GM19239 (cell line): ENCODE measurements around the gene PPP1R1A.

Experiments
- DNase-seq: peaks from one replicate; pipeline ENCODE4 v3.0.0; 2011; ENCODE audit warnings: low spot score; ENCODE audit not compliant: insufficient read length
- FAIRE-seq: peaks from 2 replicates; lab custom pipeline; 2011; peaks lifted over from hg19 to GRCh38; lab: Jason Lieb, UNC

Gene PPP1R1A

GRCh38 chr12:54579258-54579657, 9.2 kb downstream of the PPP1R1A start:
- FAIRE-seq (no peak), DNase-seq (no peak)

- no peak for FAIRE-seq
- no peak for DNase-seq
Observed at GRCh38 chr12:54578778-54579177, 9.7 kb downstream of the PPP1R1A start.

- FAIRE-seq, result no peak
- no peak for DNase-seq
Observed at GRCh38 chr12:54572881-54573280, 15.6 kb downstream of the PPP1R1A start.

GRCh38 chr12:54571193-54572188, 17.0 kb downstream of the PPP1R1A start:
- FAIRE-seq, result no peak

GRCh38 chr12:54569995-54570528, 18.4 kb downstream of the PPP1R1A start:
- FAIRE-seq (no peak), DNase-seq (no peak)

More at GRCh38 chr12:54571193-54572188, 17.0 kb downstream of the PPP1R1A start:
- no peak for DNase-seq

GRCh38 chr12:54569072-54569471, 19.4 kb downstream of the PPP1R1A start:
- DNase-seq, result no peak
- FAIRE-seq, result no peak

- FAIRE-seq (no peak), DNase-seq (no peak)
Observed at GRCh38 chr12:54566792-54567191, 21.7 kb downstream of the PPP1R1A start.

- no peak for FAIRE-seq
- no peak for DNase-seq
Observed at GRCh38 chr12:54565986-54566544, 22.4 kb downstream of the PPP1R1A start.

- FAIRE-seq, result peak; percentile 31
Observed at GRCh38 chr12:54565310-54565985, 23.0 kb downstream of the PPP1R1A start.

GRCh38 chr12:54564768-54565167, 23.7 kb downstream of the PPP1R1A start:
- FAIRE-seq (no peak), DNase-seq (no peak)

More at GRCh38 chr12:54565310-54565985, 23.0 kb downstream of the PPP1R1A start:
- DNase-seq, result no peak

- DNase-seq (no peak), FAIRE-seq (no peak)
Observed at GRCh38 chr12:54563787-54564186, 24.7 kb downstream of the PPP1R1A start.

GRCh38 chr12:54562750-54563356, 25.6 kb downstream of the PPP1R1A start:
- FAIRE-seq (no peak), DNase-seq (no peak)

GRCh38 chr12:54561164-54561563, 27.3 kb downstream of the PPP1R1A start:
- DNase-seq (no peak), FAIRE-seq (peak; percentile 66)

- peak; percentile 94 for DNase-seq
- peak; percentile 99 for FAIRE-seq
Observed at GRCh38 chr12:54560374-54560858, 28.0 kb downstream of the PPP1R1A start.

- FAIRE-seq (no peak), DNase-seq (no peak)
Observed at GRCh38 chr12:54558759-54559158, 29.7 kb downstream of the PPP1R1A start.

- FAIRE-seq, result no peak
- no peak for DNase-seq
Observed at GRCh38 chr12:54558311-54558710, 30.1 kb downstream of the PPP1R1A start.

- no peak for FAIRE-seq
Observed at GRCh38 chr12:54555670-54556257, 32.7 kb downstream of the PPP1R1A start.

GRCh38 chr12:54549774-54550451, 38.5 kb downstream of the PPP1R1A start:
- no peak for FAIRE-seq
- DNase-seq, result no peak

More at GRCh38 chr12:54555670-54556257, 32.7 kb downstream of the PPP1R1A start:
- no peak for DNase-seq

GRCh38 chr12:54546511-54546910, 41.9 kb downstream of the PPP1R1A start:
- FAIRE-seq, result no peak
- no peak for DNase-seq
